ENCODE results near the gene PTPN6. TPM values are rescaled to one million over a fixed set of nuclear protein-coding genes. Genes with fewer than 3 reads are reported as not detected.

PTPN6 gene
- total RNA-seq, 1 experiment from 2014 or later = 2.3 TPM

DNA sequence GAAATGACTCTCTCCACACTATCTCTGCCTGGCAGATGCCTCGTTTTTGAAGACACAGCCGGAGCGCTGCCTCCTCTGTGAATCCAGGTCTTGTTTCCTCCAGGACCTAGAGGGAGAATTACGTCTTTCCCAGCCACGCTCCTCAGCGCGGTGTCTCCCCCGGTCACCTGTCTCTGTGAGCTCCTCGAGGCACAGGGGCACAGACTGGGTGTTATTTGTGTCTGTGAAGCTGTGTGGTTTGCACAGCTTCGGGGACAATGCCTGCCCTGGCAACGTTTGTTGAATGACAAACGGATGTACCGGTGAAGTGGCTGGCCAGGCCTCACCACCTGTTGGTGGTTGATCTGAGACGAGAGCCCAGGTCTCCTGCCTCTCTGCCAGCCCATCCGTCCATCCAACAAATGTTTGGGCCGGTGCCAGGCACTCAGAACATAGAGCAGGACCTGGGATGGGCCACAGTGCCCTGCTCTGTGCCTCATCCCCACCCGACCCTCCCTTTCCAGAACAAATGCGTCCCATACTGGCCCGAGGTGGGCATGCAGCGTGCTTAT, 6.1 kb downstream of the PTPN6 start:
- Histone ChIP-seq H3K27ac (ENCODE audit: low read depth, low read length, poor library complexity, severe bottlenecking) (no peak overlapping the region), H3K4me3 (ENCODE audit: low read depth, low read length, poor library complexity, severe bottlenecking) (no peak overlapping the region), H3K36me3 (ENCODE audit: insufficient read depth, low read length, poor library complexity, severe bottlenecking) (no peaks in the 10 kb centered on the region), H3K9me3 (ENCODE audit: low read depth, low read length, poor library complexity, severe bottlenecking) (no peaks in the 10 kb centered on the region), H3K4me1 (ENCODE audit: insufficient read depth, low read length, poor library complexity, severe bottlenecking) (peaks cover 30% of the 10 kb centered on the region), H3K27me3 (replicated peaks; ENCODE audit: insufficient read depth, low read depth, low read length, poor library complexity) (no peaks in the 10 kb centered on the region)
- TF ChIP-seq, protein P1, sequence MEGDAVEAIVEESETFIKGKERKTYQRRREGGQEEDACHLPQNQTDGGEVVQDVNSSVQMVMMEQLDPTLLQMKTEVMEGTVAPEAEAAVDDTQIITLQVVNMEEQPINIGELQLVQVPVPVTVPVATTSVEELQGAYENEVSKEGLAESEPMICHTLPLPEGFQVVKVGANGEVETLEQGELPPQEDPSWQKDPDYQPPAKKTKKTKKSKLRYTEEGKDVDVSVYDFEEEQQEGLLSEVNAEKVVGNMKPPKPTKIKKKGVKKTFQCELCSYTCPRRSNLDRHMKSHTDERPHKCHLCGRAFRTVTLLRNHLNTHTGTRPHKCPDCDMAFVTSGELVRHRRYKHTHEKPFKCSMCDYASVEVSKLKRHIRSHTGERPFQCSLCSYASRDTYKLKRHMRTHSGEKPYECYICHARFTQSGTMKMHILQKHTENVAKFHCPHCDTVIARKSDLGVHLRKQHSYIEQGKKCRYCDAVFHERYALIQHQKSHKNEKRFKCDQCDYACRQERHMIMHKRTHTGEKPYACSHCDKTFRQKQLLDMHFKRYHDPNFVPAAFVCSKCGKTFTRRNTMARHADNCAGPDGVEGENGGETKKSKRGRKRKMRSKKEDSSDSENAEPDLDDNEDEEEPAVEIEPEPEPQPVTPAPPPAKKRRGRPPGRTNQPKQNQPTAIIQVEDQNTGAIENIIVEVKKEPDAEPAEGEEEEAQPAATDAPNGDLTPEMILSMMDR (conservative IDR thresholded peaks at IDR 0.05; ENCODE audit: low read depth, low read length) = no peak
- TF ChIP-seq EZH2 (IDR thresholded peaks at IDR 0.05; ENCODE audit: borderline replicate concordance, low read depth, low read length, poor library complexity, severe bottlenecking) = no peak
- no TSS peak for BruUV-seq (replicated peaks)
- no peak for DNase-seq (ENCODE audit: low spot score)
- ChIA-PET CTCF (no interaction called here), POLR2A (ENCODE audit: low non-redundant PET) (no interaction called here)
- intact Hi-C loops (cut with micrococcal nuclease; ENCODE audit: unreplicated experiment) = no loop called here

DNA sequence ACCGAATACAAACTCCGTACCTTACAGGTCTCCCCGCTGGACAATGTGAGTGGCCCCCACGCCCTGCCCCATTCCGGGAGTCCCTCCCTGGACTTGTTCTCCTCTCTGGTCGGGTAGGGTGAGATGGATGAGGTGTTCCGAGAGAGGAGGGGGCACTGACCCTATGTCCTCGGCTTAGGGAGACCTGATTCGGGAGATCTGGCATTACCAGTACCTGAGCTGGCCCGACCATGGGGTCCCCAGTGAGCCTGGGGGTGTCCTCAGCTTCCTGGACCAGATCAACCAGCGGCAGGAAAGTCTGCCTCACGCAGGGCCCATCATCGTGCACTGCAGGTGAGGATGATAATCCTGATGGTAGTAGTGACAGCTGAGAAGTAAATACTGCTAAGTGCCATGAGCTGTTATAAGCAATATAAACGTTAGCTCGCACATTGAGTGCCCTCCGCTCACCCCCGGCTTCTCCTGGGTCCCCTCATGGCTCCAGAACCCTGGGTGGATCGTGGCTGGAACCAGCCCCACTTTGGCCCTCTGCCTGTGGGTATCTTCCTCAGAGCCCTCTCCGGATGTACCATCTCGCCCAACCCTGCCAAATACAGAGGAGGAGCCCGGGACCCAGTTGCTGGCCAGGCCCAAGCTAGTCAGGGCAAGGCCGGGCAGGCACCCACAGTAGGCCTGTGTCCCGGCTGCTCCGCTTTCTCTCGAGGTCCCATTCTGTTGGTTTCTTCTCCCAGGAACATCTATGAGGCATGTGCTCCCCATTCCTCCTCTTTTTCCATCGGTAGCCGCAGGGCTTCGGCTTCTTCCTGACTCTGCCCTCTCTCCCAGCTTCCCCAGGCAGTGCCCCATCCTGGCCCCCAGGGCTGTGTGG, 6.8 kb downstream of the PTPN6 start:
- POLR2A ChIA-PET (ENCODE audit: low non-redundant PET) = no interaction called here
- Histone ChIP-seq H3K27me3 (replicated peaks; ENCODE audit: insufficient read depth, low read depth, low read length, poor library complexity) (no peaks in the 10 kb centered on the region), H3K4me1 (ENCODE audit: insufficient read depth, low read length, poor library complexity, severe bottlenecking) (peaks cover 37% of the 10 kb centered on the region), H3K9me3 (ENCODE audit: low read depth, low read length, poor library complexity, severe bottlenecking) (no peaks in the 10 kb centered on the region), H3K36me3 (ENCODE audit: insufficient read depth, low read length, poor library complexity, severe bottlenecking) (no peaks in the 10 kb centered on the region), H3K27ac (ENCODE audit: low read depth, low read length, poor library complexity, severe bottlenecking) (peak overlapping the region; percentile 30), H3K4me3 (ENCODE audit: low read depth, low read length, poor library complexity, severe bottlenecking) (no peak overlapping the region)
- intact Hi-C loops (cut with micrococcal nuclease; ENCODE audit: unreplicated experiment) = no loop called here
- CTCF ChIA-PET = no interaction called here
- no peak for TF ChIP-seq EZH2 (IDR thresholded peaks at IDR 0.05; ENCODE audit: borderline replicate concordance, low read depth, low read length, poor library complexity, severe bottlenecking)
- TF ChIP-seq, protein P1 (conservative IDR thresholded peaks at IDR 0.05; ENCODE audit: low read depth, low read length) = no peak
- no peak for DNase-seq (ENCODE audit: low spot score)
- no TSS peak for BruUV-seq (replicated peaks)

DNA sequence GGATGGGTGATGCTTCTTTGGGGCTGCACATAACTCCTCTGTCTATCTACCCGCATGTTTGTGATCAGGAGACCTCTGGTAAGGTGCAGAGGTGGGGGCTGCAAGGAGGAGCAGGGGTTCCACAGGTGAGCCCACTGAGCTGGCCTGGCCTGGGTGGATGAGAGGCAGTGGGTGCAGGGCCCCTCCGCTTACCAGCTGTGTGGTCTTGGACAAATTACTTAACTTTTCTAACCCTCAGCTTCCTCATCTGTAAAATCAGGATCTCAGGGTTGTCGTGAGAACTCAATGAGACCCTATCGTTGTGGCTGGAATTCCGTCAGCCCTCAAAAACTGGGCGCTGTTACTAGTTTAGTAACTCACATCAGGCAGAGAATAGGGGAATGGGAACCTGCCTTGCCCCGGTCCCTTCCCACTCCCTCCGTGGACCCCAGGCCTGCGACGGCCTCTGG, 7.5 kb downstream of the PTPN6 start:
- Histone ChIP-seq H3K27me3 (replicated peaks; ENCODE audit: insufficient read depth, low read depth, low read length, poor library complexity) (no peaks in the 10 kb centered on the region), H3K4me1 (ENCODE audit: insufficient read depth, low read length, poor library complexity, severe bottlenecking) (peaks cover 36% of the 10 kb centered on the region), H3K9me3 (ENCODE audit: low read depth, low read length, poor library complexity, severe bottlenecking) (no peaks in the 10 kb centered on the region), H3K36me3 (ENCODE audit: insufficient read depth, low read length, poor library complexity, severe bottlenecking) (no peaks in the 10 kb centered on the region), H3K27ac (ENCODE audit: low read depth, low read length, poor library complexity, severe bottlenecking) (peak overlapping the region; percentile 47), H3K4me3 (ENCODE audit: low read depth, low read length, poor library complexity, severe bottlenecking) (no peak overlapping the region)
- intact Hi-C loops (cut with micrococcal nuclease; ENCODE audit: unreplicated experiment) = no loop called here
- CTCF ChIA-PET = no interaction called here
- POLR2A ChIA-PET (ENCODE audit: low non-redundant PET) = no interaction called here
- TF ChIP-seq EZH2 (IDR thresholded peaks at IDR 0.05; ENCODE audit: borderline replicate concordance, low read depth, low read length, poor library complexity, severe bottlenecking) = no peak
- TF ChIP-seq, protein P1 (conservative IDR thresholded peaks at IDR 0.05; ENCODE audit: low read depth, low read length) = no peak
- BruUV-seq (replicated peaks) = no TSS peak
- no peak for DNase-seq (ENCODE audit: low spot score)

All from A673 (cell line).